ENCODE measurements around the gene TEX38.
"Not testable (repeated sequence)": the region's sequence is repeated elsewhere in the genome, so short reads cannot be mapped to it uniquely, and the experiment has no call there.

The TEX38 gene

GRCh38 chr1:46671554-46671953 is at the start of gene TEX38:
Gene TEX38, plus strand, starts transcription at chr1:46671854. Its CDS starts 81 bp downstream, at chr1:46671935.
- DNase-seq (ENCODE audit: low read depth), result no peak

- DNase-seq (ENCODE audit: low read depth), result no peak
Observed at GRCh38 chr1:46621930-46622329, 49.7 kb upstream of the TEX38 start.

- DNase-seq (ENCODE audit: low read depth), result no peak
Observed at GRCh38 chr1:46622344-46622743, 49.3 kb upstream of the TEX38 start.

- DNase-seq (ENCODE audit: low read depth), result no peak
Observed at GRCh38 chr1:46623743-46624644, 47.7 kb upstream of the TEX38 start.

GRCh38 chr1:46630719-46631118 is 40.9 kb upstream of the TEX38 start:
- no peak for DNase-seq (ENCODE audit: low read depth)

- DNase-seq (ENCODE audit: low read depth), result no peak
Observed at GRCh38 chr1:46635205-46635604, 36.4 kb upstream of the TEX38 start.

GRCh38 chr1:46637444-46638083 is 34.1 kb upstream of the TEX38 start:
- no peak for DNase-seq (ENCODE audit: low read depth)

- DNase-seq (ENCODE audit: low read depth), result no peak
Observed at GRCh38 chr1:46638921-46639320, 32.7 kb upstream of the TEX38 start.

- no peak for DNase-seq (ENCODE audit: low read depth)
Observed at GRCh38 chr1:46639547-46639946, 32.1 kb upstream of the TEX38 start.

- no peak for DNase-seq (ENCODE audit: low read depth)
Observed at GRCh38 chr1:46642115-46642680, 29.5 kb upstream of the TEX38 start.

GRCh38 chr1:46643368-46643775 is 28.3 kb upstream of the TEX38 start:
- DNase-seq (ENCODE audit: low read depth), result no peak

- DNase-seq (ENCODE audit: low read depth), result no peak
Observed at GRCh38 chr1:46645815-46646214, 25.8 kb upstream of the TEX38 start.

GRCh38 chr1:46646331-46646730 is 25.3 kb upstream of the TEX38 start:
- no peak for DNase-seq (ENCODE audit: low read depth)

- DNase-seq (ENCODE audit: low read depth), result no peak
Observed at GRCh38 chr1:46646844-46647243, 24.8 kb upstream of the TEX38 start.

GRCh38 chr1:46647611-46648010 is 24.0 kb upstream of the TEX38 start:
- no peak for DNase-seq (ENCODE audit: low read depth)

- DNase-seq (ENCODE audit: low read depth), result no peak
Observed at GRCh38 chr1:46649764-46650163, 21.9 kb upstream of the TEX38 start.

- no peak for DNase-seq (ENCODE audit: low read depth)
Observed at GRCh38 chr1:46650491-46650890, 21.2 kb upstream of the TEX38 start.

GRCh38 chr1:46651152-46651551 is 20.5 kb upstream of the TEX38 start:
- not testable (repeated sequence) for DNase-seq (ENCODE audit: low read depth)

- no peak for DNase-seq (ENCODE audit: low read depth)
Observed at GRCh38 chr1:46652321-46653100, 19.1 kb upstream of the TEX38 start.

GRCh38 chr1:46653405-46653958 is 18.2 kb upstream of the TEX38 start:
- DNase-seq (ENCODE audit: low read depth), result no peak

GRCh38 chr1:46654012-46654411 is 17.6 kb upstream of the TEX38 start:
- DNase-seq (ENCODE audit: low read depth), result no peak

GRCh38 chr1:46654698-46655097 is 17.0 kb upstream of the TEX38 start:
- DNase-seq (ENCODE audit: low read depth), result not testable (repeated sequence)
